Right lobe of liver (tissue), 6 donors: ENCODE measurements around the gene IGSF11. TPM values are rescaled to one million over a fixed set of nuclear protein-coding genes. Genes with fewer than 3 reads are reported as not detected.

Experiments used
- ATAC-seq, 4 donors: fragments of 200-7000 bp; cut with Tn5 transposase; one replicate each; pipeline ENCODE4 v1.9.1; 2020; ENCODE audit warnings: mild to moderate bottlenecking in 4 of 4, moderate library complexity in 4 of 4
- DNase-seq, 3 donors: peaks; one replicate each; pipeline ENCODE4 v3.0.0-alpha.2; 2020
- H3K27ac ChIP-seq, 3 donors: fragments of 200-600 bp; one replicate each; pipeline ENCODE4 v1.8.0; 2022
- H3K27me3 ChIP-seq, 2 donors: fragments of 200-600 bp; one replicate each; pipeline ENCODE4 v1.8.0; 2022
- H3K36me3 ChIP-seq, 4 donors: fragments of 200-600 bp; sonication (generic) in 1 of 4; one replicate each; pipeline versions ENCODE4 v1.5.1 to v1.8.0; 2017 to 2022; ENCODE audit warnings: control low read depth in 1 of 4
- H3K4me1 ChIP-seq, 4 donors: fragments of 200-600 bp; sonication (generic) in 1 of 4; one replicate each; pipeline versions ENCODE4 v1.5.1 to v1.8.0; 2017 to 2022; ENCODE audit warnings: control low read depth in 1 of 4
- H3K4me3 ChIP-seq, 3 donors: fragments of 200-600 bp; one replicate each; pipeline ENCODE4 v1.8.0; 2022
- H3K9me3 ChIP-seq, 4 donors: fragments of 200-600 bp; sonication (generic) in 1 of 4; one replicate each; pipeline versions ENCODE4 v1.5.1 to v1.8.0; 2017 to 2022; ENCODE audit warnings: control low read depth in 1 of 4
- POLR2A ChIP-seq: fragments of 450-650 bp; IDR thresholded peaks from one replicate; pipeline ENCODE4 v1.6.1; 2017; ENCODE audit warnings: antibody characterized with exemption, mild to moderate bottlenecking
- WGBS: methylation state at CpG from one replicate; pipeline ENCODE4 v1.1.6; 2018; ENCODE audit warnings: low coverage, low lambda C conversion rate; ENCODE audit not compliant: insufficient coverage; ENCODE audit errors: missing lambda C conversion rate; 5-methylcytosine and 5-hydroxymethylcytosine counted together
- intact Hi-C, 2 donors: fragments of 100-400 bp; cut with DNase I; formaldehyde crosslinking; loops; one replicate each; pipeline versions ENCODE4 v1.11.2 to v1.14.1; 2022
- total RNA-seq, 6 experiments: library from RNA; depleted of rRNA in 2 of 6; stranded (reverse); fragments of >200 nt in 2 of 6; fragmentation: NEBNext Ultra II Directional in 3 of 6; extraction: Animal tissue kit (Norgen Biotek cat#: 25700) in 3 of 6; gene quantifications; one replicate each; pipeline versions ENCODE4 v1.1.0 to v1.2.4, GENCODE V29; 2016 to 2023
- TF ChIP-seq, protein P1 (sequence below), 4 donors: fragments of 200-600 bp in 3 of 4; fragments of 450-650 bp in 1 of 4; IDR thresholded peaks; one replicate each; pipeline versions ENCODE4 v1.5.1 to v1.8.0; 2016 to 2022; ENCODE audit warnings: antibody characterized with exemption in 4 of 4, mild to moderate bottlenecking in 2 of 4
- donor health status: DM: no; HTN: yes; CAD: no.
- donor health status: DM: no; HTN: no; CAD: no.
- donor health status: DM: no; HTN: no; CAD: no.
- donor health status: DM: no; HTN: yes; CAD: no.
- donor health status: DM: no; HTN: yes; CAD: no.

Gene IGSF11
- total RNA-seq, 6 experiments from 2014 or later = not detected

DNA sequence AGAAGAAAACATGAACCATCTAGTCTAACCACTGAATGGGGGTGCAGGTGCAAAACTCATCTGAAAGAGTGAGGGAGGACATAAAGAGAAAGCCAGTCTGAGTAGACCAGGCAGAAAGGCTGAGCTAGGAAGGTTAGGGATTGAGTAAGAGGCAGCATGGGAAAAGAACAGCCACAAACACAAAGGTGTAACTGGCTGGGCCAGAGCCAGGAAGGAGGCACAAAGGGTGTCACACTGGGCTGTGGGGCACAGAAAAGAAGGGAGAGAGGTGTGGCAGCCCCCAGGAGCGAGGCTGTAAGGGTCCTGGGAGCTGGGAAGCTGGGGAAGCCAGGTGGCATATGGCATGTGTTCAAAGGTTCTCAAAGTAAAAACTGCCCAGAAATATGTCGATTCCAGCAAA lies 18.7 kb downstream of the IGSF11 start:
- no peaks in the 10 kb centered on the region for H3K27me3 ChIP-seq
- DNase-seq = no peak
- no peak overlapping the region for H3K27ac ChIP-seq
- intact Hi-C loops = no loop called here
- no peaks in the 10 kb centered on the region for H3K9me3 ChIP-seq
- 58% methylated on average over 2 of the region's 2 CpGs for WGBS
- TF ChIP-seq POLR2A = no peak
- TF ChIP-seq, protein P1, sequence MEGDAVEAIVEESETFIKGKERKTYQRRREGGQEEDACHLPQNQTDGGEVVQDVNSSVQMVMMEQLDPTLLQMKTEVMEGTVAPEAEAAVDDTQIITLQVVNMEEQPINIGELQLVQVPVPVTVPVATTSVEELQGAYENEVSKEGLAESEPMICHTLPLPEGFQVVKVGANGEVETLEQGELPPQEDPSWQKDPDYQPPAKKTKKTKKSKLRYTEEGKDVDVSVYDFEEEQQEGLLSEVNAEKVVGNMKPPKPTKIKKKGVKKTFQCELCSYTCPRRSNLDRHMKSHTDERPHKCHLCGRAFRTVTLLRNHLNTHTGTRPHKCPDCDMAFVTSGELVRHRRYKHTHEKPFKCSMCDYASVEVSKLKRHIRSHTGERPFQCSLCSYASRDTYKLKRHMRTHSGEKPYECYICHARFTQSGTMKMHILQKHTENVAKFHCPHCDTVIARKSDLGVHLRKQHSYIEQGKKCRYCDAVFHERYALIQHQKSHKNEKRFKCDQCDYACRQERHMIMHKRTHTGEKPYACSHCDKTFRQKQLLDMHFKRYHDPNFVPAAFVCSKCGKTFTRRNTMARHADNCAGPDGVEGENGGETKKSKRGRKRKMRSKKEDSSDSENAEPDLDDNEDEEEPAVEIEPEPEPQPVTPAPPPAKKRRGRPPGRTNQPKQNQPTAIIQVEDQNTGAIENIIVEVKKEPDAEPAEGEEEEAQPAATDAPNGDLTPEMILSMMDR (IDR thresholded peaks at IDR 0.05) = no peak
- H3K4me3 ChIP-seq = no peak overlapping the region
- no peaks in the 10 kb centered on the region for H3K4me1 ChIP-seq
- no peaks in the 10 kb centered on the region for H3K36me3 ChIP-seq
- no peak for ATAC-seq

DNA sequence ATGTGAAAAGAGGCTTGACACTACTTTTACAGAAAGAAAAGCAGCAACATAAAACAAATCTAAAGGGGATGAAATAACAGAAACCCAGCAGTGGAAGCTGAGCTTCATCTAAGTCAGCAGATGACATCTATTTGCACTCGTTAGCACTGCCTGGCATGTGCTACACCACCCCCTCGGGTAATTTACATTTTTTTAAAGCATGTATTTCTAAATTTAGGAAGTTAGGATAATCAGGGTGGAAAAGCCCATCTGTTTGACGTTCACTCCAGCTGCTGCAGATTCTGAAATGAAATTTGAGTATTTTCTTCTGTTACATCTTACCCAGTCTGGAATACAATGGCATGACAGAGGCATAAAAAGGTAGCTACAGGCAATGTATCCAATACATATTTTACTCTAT lies 20.7 kb downstream of the IGSF11 start:
- intact Hi-C loops = no loop called here
- H3K9me3 ChIP-seq = no peaks in the 10 kb centered on the region
- DNase-seq (no peak), ATAC-seq (no peak)
- no peak for TF ChIP-seq POLR2A
- TF ChIP-seq, protein P1 (IDR thresholded peaks at IDR 0.05) = no peak
- H3K36me3 ChIP-seq = no peaks in the 10 kb centered on the region
- H3K27ac ChIP-seq = no peak overlapping the region
- H3K27me3 ChIP-seq = no peaks in the 10 kb centered on the region
- H3K4me1 ChIP-seq = no peaks in the 10 kb centered on the region
- 24% methylated on average over 3 of the region's 3 CpGs for WGBS
- no peak overlapping the region for H3K4me3 ChIP-seq

DNA sequence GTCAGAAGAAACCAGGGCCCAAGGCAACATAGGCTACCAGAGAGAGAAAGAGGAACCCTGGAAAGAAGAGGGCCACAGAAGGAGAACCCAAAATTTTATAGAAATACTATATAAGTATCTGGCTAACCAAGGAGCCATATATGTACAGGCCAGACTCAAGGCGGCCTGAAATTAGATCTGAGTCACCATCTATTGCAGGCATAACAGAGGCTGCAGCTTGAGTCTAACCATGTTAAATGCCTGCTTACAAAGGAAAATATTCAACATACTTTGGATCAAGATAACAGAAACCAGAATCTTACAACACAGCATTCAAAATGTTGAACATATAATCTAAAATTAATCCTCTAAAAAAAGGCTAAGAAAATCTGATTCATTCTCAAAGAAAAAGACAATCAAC lies 23.1 kb downstream of the IGSF11 start:
- H3K4me1 ChIP-seq = no peaks in the 10 kb centered on the region
- TF ChIP-seq POLR2A = no peak
- TF ChIP-seq, protein P1 (IDR thresholded peaks at IDR 0.05) = no peak
- DNase-seq = no peak
- no peaks in the 10 kb centered on the region for H3K9me3 ChIP-seq
- WGBS = 86% methylated on average over 1 of the region's 1 CpG
- H3K27me3 ChIP-seq = no peaks in the 10 kb centered on the region
- no peak for ATAC-seq
- H3K4me3 ChIP-seq = no peak overlapping the region
- intact Hi-C loops = no loop called here
- no peak overlapping the region for H3K27ac ChIP-seq
- no peaks in the 10 kb centered on the region for H3K36me3 ChIP-seq

DNA sequence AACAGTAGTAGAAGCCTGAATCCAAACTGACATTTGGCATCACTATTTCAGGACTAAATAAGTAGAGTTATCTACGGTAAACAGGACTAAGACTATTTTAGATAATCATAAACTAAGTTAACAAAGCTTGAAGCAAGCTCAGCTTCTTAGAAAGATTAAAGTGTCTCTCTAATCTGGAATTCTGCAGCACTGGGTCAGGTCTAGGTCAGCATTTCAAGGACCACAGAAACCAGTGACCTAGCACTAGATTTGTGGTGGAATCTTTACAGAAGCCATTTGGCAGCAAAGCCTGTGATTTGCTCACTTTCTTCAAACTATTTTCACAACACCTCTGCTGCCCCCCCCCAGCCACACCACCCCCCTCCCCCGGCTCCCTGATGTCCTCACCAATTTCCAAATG lies 37.5 kb downstream of the IGSF11 start:
- WGBS = 29% methylated on average over 2 of the region's 2 CpGs
- H3K36me3 ChIP-seq = no peaks in the 10 kb centered on the region
- ATAC-seq = no peak

More for the DNA sequence above, 37.5 kb downstream of the IGSF11 start:
- no peaks in the 10 kb centered on the region for H3K9me3 ChIP-seq
- H3K4me1 ChIP-seq = no peaks in the 10 kb centered on the region
- TF ChIP-seq, protein P1 (IDR thresholded peaks at IDR 0.05) = no peak
- no peak for TF ChIP-seq POLR2A
- DNase-seq = no peak
- intact Hi-C loops = no loop called here
- H3K27ac ChIP-seq = no peak overlapping the region
- H3K4me3 ChIP-seq = no peak overlapping the region
- no peaks in the 10 kb centered on the region for H3K27me3 ChIP-seq
